ENCODE results near the gene UMPS.
A peak's percentile ranks its signal among the peaks of the same experiment; 100 is the strongest.

UMPS gene

GRCh38 chr3:124768812-124769211, 38.6 kb downstream of the UMPS start:
- Histone ChIP-seq H3K79me2 (ENCODE audit: insufficient read depth, low read length) (no peaks in the 10 kb centered on the region), H3K9ac (ENCODE audit: low read depth, low read length, poor library complexity, severe bottlenecking) (no peak overlapping the region), H3K9me2 (replicated peaks; ENCODE audit: low read depth, low read length) (no peaks in the 10 kb centered on the region), H2AFZ (ENCODE audit: low read length) (no peak overlapping the region; the same call in 1 of the 2 replicates), H3K36me3 (ENCODE audit: insufficient read depth, low read length) (no peaks in the 10 kb centered on the region), H3K27me3 (ENCODE audit: insufficient read depth, low read length, poor library complexity, severe bottlenecking) (no peaks in the 10 kb centered on the region), H3K4me1 (ENCODE audit: insufficient read depth, low read length, poor library complexity, severe bottlenecking) (no peaks in the 10 kb centered on the region), H3K4me2 (ENCODE audit: low read depth, low read length, poor library complexity, severe bottlenecking) (no peak overlapping the region), H4K20me1 (ENCODE audit: insufficient read depth, low read length, poor library complexity, severe bottlenecking) (no peaks in the 10 kb centered on the region), H3K9me3 (ENCODE audit: insufficient read depth, low read depth, low read length) (no peaks in the 10 kb centered on the region), H3K4me3 (ENCODE audit: low read length, poor library complexity, severe bottlenecking) (no peak overlapping the region), H3F3A (ENCODE audit: low read depth) (no peaks in the 10 kb centered on the region)
- no peak for TF ChIP-seq EZH2phosphoT487 (IDR thresholded peaks at IDR 0.05; ENCODE audit: borderline replicate concordance)
- peak; percentile 56 for TF ChIP-seq CTCF (conservative IDR thresholded peaks at IDR 0.05; ENCODE audit: low read length)

GRCh38 chr3:124769462-124769861, 39.2 kb downstream of the UMPS start:
- Histone ChIP-seq H3K9me2 (replicated peaks; ENCODE audit: low read depth, low read length) (no peaks in the 10 kb centered on the region), H3K79me2 (ENCODE audit: insufficient read depth, low read length) (no peaks in the 10 kb centered on the region), H4K20me1 (ENCODE audit: insufficient read depth, low read length, poor library complexity, severe bottlenecking) (no peaks in the 10 kb centered on the region), H3K4me1 (ENCODE audit: insufficient read depth, low read length, poor library complexity, severe bottlenecking) (no peaks in the 10 kb centered on the region), H3K27me3 (ENCODE audit: insufficient read depth, low read length, poor library complexity, severe bottlenecking) (no peaks in the 10 kb centered on the region), H3K9ac (ENCODE audit: low read depth, low read length, poor library complexity, severe bottlenecking) (no peak overlapping the region), H2AFZ (ENCODE audit: low read length) (no peak overlapping the region), H3K9me3 (ENCODE audit: insufficient read depth, low read depth, low read length) (no peaks in the 10 kb centered on the region), H3K4me3 (ENCODE audit: low read length, poor library complexity, severe bottlenecking) (no peak overlapping the region), H3K36me3 (ENCODE audit: insufficient read depth, low read length) (no peaks in the 10 kb centered on the region), H3F3A (ENCODE audit: low read depth) (no peaks in the 10 kb centered on the region), H3K4me2 (ENCODE audit: low read depth, low read length, poor library complexity, severe bottlenecking) (no peak overlapping the region)
- no peak for TF ChIP-seq EZH2phosphoT487 (IDR thresholded peaks at IDR 0.05; ENCODE audit: borderline replicate concordance)

- Histone ChIP-seq H3K9ac (ENCODE audit: low read depth, low read length, poor library complexity, severe bottlenecking) (no peak overlapping the region), H3K4me2 (ENCODE audit: low read depth, low read length, poor library complexity, severe bottlenecking) (no peak overlapping the region), H3K4me3 (ENCODE audit: low read length, poor library complexity, severe bottlenecking) (no peak overlapping the region), H3K9me2 (replicated peaks; ENCODE audit: low read depth, low read length) (no peaks in the 10 kb centered on the region), H3K79me2 (ENCODE audit: insufficient read depth, low read length) (no peaks in the 10 kb centered on the region), H3F3A (ENCODE audit: low read depth) (no peaks in the 10 kb centered on the region), H3K4me1 (ENCODE audit: insufficient read depth, low read length, poor library complexity, severe bottlenecking) (no peaks in the 10 kb centered on the region), H3K27me3 (ENCODE audit: insufficient read depth, low read length, poor library complexity, severe bottlenecking) (no peaks in the 10 kb centered on the region), H4K20me1 (ENCODE audit: insufficient read depth, low read length, poor library complexity, severe bottlenecking) (no peaks in the 10 kb centered on the region), H2AFZ (ENCODE audit: low read length) (no peak overlapping the region), H3K36me3 (ENCODE audit: insufficient read depth, low read length) (no peaks in the 10 kb centered on the region), H3K9me3 (ENCODE audit: insufficient read depth, low read depth, low read length) (no peaks in the 10 kb centered on the region)
- TF ChIP-seq CTCF (conservative IDR thresholded peaks at IDR 0.05; ENCODE audit: low read length) (no peak), EZH2phosphoT487 (IDR thresholded peaks at IDR 0.05; ENCODE audit: borderline replicate concordance) (no peak)
Measured at GRCh38 chr3:124770336-124771082, 40.3 kb downstream of the UMPS start.

- no peaks in the 10 kb centered on the region for H3K36me3 ChIP-seq (ENCODE audit: insufficient read depth, low read length)
- H3F3A ChIP-seq (ENCODE audit: low read depth) = no peaks in the 10 kb centered on the region
- H3K9me2 ChIP-seq (replicated peaks; ENCODE audit: low read depth, low read length) = no peaks in the 10 kb centered on the region
- no peaks in the 10 kb centered on the region for H3K79me2 ChIP-seq (ENCODE audit: insufficient read depth, low read length)
- H3K4me1 ChIP-seq (ENCODE audit: insufficient read depth, low read length, poor library complexity, severe bottlenecking) = no peaks in the 10 kb centered on the region
- no peaks in the 10 kb centered on the region for H3K9me3 ChIP-seq (ENCODE audit: insufficient read depth, low read depth, low read length)
- H3K9ac ChIP-seq (ENCODE audit: low read depth, low read length, poor library complexity, severe bottlenecking) = no peak overlapping the region
- no peak overlapping the region for H2AFZ ChIP-seq (ENCODE audit: low read length)
- no peak overlapping the region for H3K4me3 ChIP-seq (ENCODE audit: low read length, poor library complexity, severe bottlenecking)
- H3K27me3 ChIP-seq (ENCODE audit: insufficient read depth, low read length, poor library complexity, severe bottlenecking) = no peaks in the 10 kb centered on the region
- TF ChIP-seq EZH2phosphoT487 (IDR thresholded peaks at IDR 0.05; ENCODE audit: borderline replicate concordance) (no peak), CTCF (conservative IDR thresholded peaks at IDR 0.05; ENCODE audit: low read length) (no peak)
- H3K4me2 ChIP-seq (ENCODE audit: low read depth, low read length, poor library complexity, severe bottlenecking) = no peak overlapping the region
- no peaks in the 10 kb centered on the region for H4K20me1 ChIP-seq (ENCODE audit: insufficient read depth, low read length, poor library complexity, severe bottlenecking)
Measured at GRCh38 chr3:124771083-124771445, 40.8 kb downstream of the UMPS start.

Measured in Loucy (cell line).